ENCODE results near the gene PLEKHA5.
A peak's percentile ranks its signal among the peaks of the same experiment; 100 is the strongest.

Gene PLEKHA5

GRCh38 chr12:19113464-19113863, 16.1 kb upstream of the PLEKHA5 start:
- H3K4me3 ChIP-seq (replicated peaks; ENCODE audit: low read depth, low read length), result no peak overlapping the region
- DNase-seq (ENCODE audit: low read depth), result no peak
- TF ChIP-seq, protein P1, sequence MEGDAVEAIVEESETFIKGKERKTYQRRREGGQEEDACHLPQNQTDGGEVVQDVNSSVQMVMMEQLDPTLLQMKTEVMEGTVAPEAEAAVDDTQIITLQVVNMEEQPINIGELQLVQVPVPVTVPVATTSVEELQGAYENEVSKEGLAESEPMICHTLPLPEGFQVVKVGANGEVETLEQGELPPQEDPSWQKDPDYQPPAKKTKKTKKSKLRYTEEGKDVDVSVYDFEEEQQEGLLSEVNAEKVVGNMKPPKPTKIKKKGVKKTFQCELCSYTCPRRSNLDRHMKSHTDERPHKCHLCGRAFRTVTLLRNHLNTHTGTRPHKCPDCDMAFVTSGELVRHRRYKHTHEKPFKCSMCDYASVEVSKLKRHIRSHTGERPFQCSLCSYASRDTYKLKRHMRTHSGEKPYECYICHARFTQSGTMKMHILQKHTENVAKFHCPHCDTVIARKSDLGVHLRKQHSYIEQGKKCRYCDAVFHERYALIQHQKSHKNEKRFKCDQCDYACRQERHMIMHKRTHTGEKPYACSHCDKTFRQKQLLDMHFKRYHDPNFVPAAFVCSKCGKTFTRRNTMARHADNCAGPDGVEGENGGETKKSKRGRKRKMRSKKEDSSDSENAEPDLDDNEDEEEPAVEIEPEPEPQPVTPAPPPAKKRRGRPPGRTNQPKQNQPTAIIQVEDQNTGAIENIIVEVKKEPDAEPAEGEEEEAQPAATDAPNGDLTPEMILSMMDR (IDR thresholded peaks at IDR 0.05; ENCODE audit: low read length, missing control alignments), result no peak

DNA sequence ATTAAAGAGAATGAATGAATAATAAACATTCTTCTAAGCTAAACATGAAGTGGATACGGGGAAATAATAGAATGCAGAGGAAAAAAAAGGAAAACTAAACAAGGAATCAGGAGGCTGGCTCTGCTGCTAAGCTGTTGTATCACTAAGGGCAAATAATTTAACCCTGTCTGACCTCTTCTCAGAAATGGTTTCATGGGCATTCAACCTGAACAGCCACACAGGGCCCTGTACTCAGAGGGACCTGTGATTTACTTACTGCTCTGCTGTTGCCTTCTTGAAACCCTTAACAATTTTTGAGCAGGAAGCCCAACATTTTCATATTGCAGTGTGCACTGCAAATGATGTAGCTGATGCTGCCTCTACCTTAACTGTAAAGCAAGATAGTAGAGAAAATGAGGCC, 14.2 kb upstream of the PLEKHA5 start:
- no peak overlapping the region for H3K4me3 ChIP-seq (replicated peaks; ENCODE audit: low read depth, low read length)
- TF ChIP-seq, protein P1 (IDR thresholded peaks at IDR 0.05; ENCODE audit: low read length, missing control alignments), result no peak
- DNase-seq (ENCODE audit: low read depth), result no peak

DNA sequence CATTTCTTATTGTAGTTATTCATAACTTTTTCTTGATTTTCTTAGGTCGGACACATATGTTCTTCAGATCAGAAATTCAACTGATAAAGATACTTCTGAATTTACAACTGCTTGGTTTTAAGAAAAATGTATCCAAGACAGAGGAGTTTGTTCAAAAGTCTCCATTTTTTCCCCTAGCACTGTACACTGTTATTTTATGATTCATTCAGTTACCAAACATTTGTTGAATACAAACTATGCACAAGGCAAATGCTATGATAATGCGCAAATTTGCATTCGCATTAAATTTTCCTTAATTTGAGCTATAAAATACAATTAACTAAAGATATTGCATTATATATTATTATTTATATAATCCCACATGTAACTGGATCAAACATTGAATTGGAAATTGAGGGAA, 10.1 kb upstream of the PLEKHA5 start:
- no peak overlapping the region for H3K4me3 ChIP-seq (replicated peaks; ENCODE audit: low read depth, low read length)
- TF ChIP-seq, protein P1 (IDR thresholded peaks at IDR 0.05; ENCODE audit: low read length, missing control alignments), result no peak
- no peak for DNase-seq (ENCODE audit: low read depth)

GRCh38 chr12:19120795-19121194, 8.7 kb upstream of the PLEKHA5 start:
- DNase-seq (ENCODE audit: low read depth), result no peak
- no peak overlapping the region for H3K4me3 ChIP-seq (replicated peaks; ENCODE audit: low read depth, low read length)
- TF ChIP-seq, protein P1 (IDR thresholded peaks at IDR 0.05; ENCODE audit: low read length, missing control alignments), result no peak

DNA sequence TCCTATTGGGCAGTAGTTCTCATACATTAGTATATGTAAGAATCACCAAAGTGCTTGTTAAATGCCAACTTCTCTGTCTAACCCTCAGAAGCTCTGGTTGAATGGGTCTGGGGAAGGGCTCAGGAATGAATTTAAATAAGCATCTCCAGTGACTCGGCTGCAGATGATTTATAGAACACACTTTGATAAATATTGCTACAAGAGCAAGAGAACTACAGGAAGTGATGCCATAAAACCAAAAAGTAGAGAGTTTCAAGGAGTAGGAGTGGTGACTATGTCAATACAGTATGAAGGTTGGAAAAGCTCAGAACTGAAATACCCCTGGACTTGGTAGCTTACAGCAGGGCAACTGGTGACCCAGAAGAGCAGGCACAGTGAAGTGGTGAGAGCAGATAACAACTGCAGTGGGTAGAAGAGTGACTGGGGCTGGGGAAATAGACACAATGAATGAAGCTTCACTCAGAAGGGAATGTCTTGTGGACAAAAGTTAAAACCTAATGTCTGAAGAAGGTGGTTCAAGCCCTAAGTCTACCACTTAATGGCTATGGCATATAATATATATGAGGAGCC, 8.0 kb upstream of the PLEKHA5 start:
- TF ChIP-seq, protein P1 (IDR thresholded peaks at IDR 0.05; ENCODE audit: low read length, missing control alignments), result no peak
- DNase-seq (ENCODE audit: low read depth), result no peak
- no peak overlapping the region for H3K4me3 ChIP-seq (replicated peaks; ENCODE audit: low read depth, low read length)

- TF ChIP-seq, protein P1 (IDR thresholded peaks at IDR 0.05; ENCODE audit: low read length, missing control alignments), result no peak
- peak; percentile 29 for DNase-seq (ENCODE audit: low read depth)
- H3K4me3 ChIP-seq (replicated peaks; ENCODE audit: low read depth, low read length), result no peak overlapping the region
Observed at GRCh38 chr12:19125325-19125724, 4.2 kb upstream of the PLEKHA5 start.

- TF ChIP-seq, protein P1 (IDR thresholded peaks at IDR 0.05; ENCODE audit: low read length, missing control alignments), result no peak
- no peak for DNase-seq (ENCODE audit: low read depth)
- no peak overlapping the region for H3K4me3 ChIP-seq (replicated peaks; ENCODE audit: low read depth, low read length)
Observed at GRCh38 chr12:19127270-19127669, 2.3 kb upstream of the PLEKHA5 start.
